GM12878 (cell line): Measurements from ENCODE around the gene MRPL55. TPM values are rescaled to one million over a fixed set of nuclear protein-coding genes. Genes with fewer than 3 reads are reported as not detected.
A peak's percentile ranks its signal among the peaks of the same experiment; 100 is the strongest.

Source experiments
- ATAC-seq: fragments of 200-7000 bp; cut with Tn5 transposase; 3 replicates; pipeline ENCODE4 v1.9.1; 2020; ENCODE audit warnings: mild to moderate bottlenecking, moderate library complexity
- BruUV-seq: library from RNA; stranded (reverse); fragments of 400-500 nt; replicated peaks from 2 replicates; lab custom pipeline; 2021; lab: Mats Ljungman, UMichigan
- CTCF ChIA-PET: fragments of 300-600 bp; sonication (Branson Sonifier 250); formaldehyde crosslinking; extraction: SDS; loops from one replicate; lab custom pipeline; 2021; ENCODE audit warnings: inconsistent platforms; lab: Yijun Ruan, JAX
- POLR2A ChIA-PET: fragments of 350-600 bp; formaldehyde crosslinking; extraction: SDS; loops from one replicate; lab custom pipeline; 2021; ENCODE audit warnings: inconsistent platforms; lab: Charles Lee
- RAD21 ChIA-PET: fragments of 300-600 bp; sonication (Branson Sonifier 250); formaldehyde crosslinking; loops from one replicate; lab custom pipeline; 2023; ENCODE audit warnings: antibody characterized with exemption; ENCODE audit not compliant: unreplicated experiment; lab: Charles Lee
- SMC1A ChIA-PET: fragments of 300-600 bp; sonication (Branson Sonifier 250); formaldehyde crosslinking; loops from one replicate; lab custom pipeline; 2023; ENCODE audit not compliant: unreplicated experiment, uncharacterized antibody; lab: Charles Lee
- DNase-seq: peaks from one replicate; pipeline ENCODE4 v3.0.0-alpha.2; 2011; ENCODE audit warnings: low read depth, low spot score
- FAIRE-seq: peaks from 3 replicates; lab custom pipeline; 2011; peaks lifted over from hg19 to GRCh38; lab: Jason Lieb, UNC
- H2AFZ ChIP-seq: 2 replicates; pipeline ENCODE4 v1.6.0; 2011; ENCODE audit warnings: low read depth, low read length, control low read depth; ENCODE audit not compliant: control insufficient read depth
- H3K27ac ChIP-seq: 2 replicates; pipeline ENCODE4 v1.5.1; 2011; ENCODE audit warnings: control low read depth; ENCODE audit not compliant: control insufficient read depth, insufficient read depth
- H3K27me3 ChIP-seq, 2 experiments: replicated peaks in 1 of 2; 2 replicates each; pipeline versions ENCODE4 v1.6.0 to v1.6.1; 2011; ENCODE audit warnings: low read length in 1 of 2; ENCODE audit not compliant: control insufficient read depth in 2 of 2, insufficient read depth in 2 of 2
- H3K36me3 ChIP-seq, 2 experiments: 2 replicates each; pipeline ENCODE4 v1.5.1; 2011; ENCODE audit warnings: low read length in 1 of 2; ENCODE audit not compliant: control insufficient read depth in 2 of 2, insufficient read depth in 2 of 2
- H3K4me1 ChIP-seq: 2 replicates; pipeline ENCODE4 v1.6.1; 2011; ENCODE audit warnings: mild to moderate bottlenecking, low read length, moderate library complexity, mixed read lengths; ENCODE audit not compliant: control insufficient read depth, insufficient read depth
- H3K4me2 ChIP-seq: 2 replicates; pipeline ENCODE4 v1.6.0; 2011; ENCODE audit warnings: control low read depth; ENCODE audit not compliant: control insufficient read depth, insufficient read depth
- H3K4me3 ChIP-seq: fragments of 200-600 bp; sonication (generic); 2 replicates; pipeline ENCODE4 v1.5.1; 2016
- H3K79me2 ChIP-seq: 2 replicates; pipeline ENCODE4 v1.6.0; 2011; ENCODE audit warnings: low read length; ENCODE audit not compliant: control insufficient read depth, insufficient read depth
- H3K9ac ChIP-seq: 2 replicates; pipeline ENCODE4 v1.8.0; 2011; ENCODE audit warnings: low read length, control low read depth, mixed read lengths; ENCODE audit not compliant: control insufficient read depth, insufficient read depth
- H3K9me3 ChIP-seq: replicated peaks from 3 replicates; pipeline ENCODE4 v1.5.1; 2011; ENCODE audit warnings: mild to moderate bottlenecking, low read length; ENCODE audit not compliant: control insufficient read depth, insufficient read depth
- H4K20me1 ChIP-seq: 2 replicates; pipeline ENCODE4 v1.6.0; 2011; ENCODE audit not compliant: control insufficient read depth, insufficient read depth
- HSF1 ChIP-seq: fragments of 150-350 bp; IDR thresholded peaks from 2 replicates; pipeline ENCODE4 v1.6.1; 2014; ENCODE audit warnings: mild to moderate bottlenecking, low read depth, low read length
- NBN ChIP-seq: fragments of 450-650 bp; IDR thresholded peaks from 2 replicates; pipeline ENCODE4 v1.6.1; 2016
- NFXL1 ChIP-seq: fragments of 450-650 bp; IDR thresholded peaks from 2 replicates; pipeline ENCODE4 v1.6.1; 2017; ENCODE audit warnings: antibody characterized with exemption, mild to moderate bottlenecking, borderline replicate concordance
- NRF1 ChIP-seq: conservative IDR thresholded peaks from 2 replicates; pipeline ENCODE4 v1.6.1; 2011; ENCODE audit warnings: mild to moderate bottlenecking, low read depth, low read length, improper control_type of control experiment
- POLR2A ChIP-seq: IDR thresholded peaks from 2 replicates; pipeline ENCODE4 v1.6.1; 2011; ENCODE audit warnings: low read depth, mild to moderate bottlenecking, low read length
- SMAD1 ChIP-seq: fragments of 450-650 bp; IDR thresholded peaks from 2 replicates; pipeline ENCODE4 v1.6.1; 2018; ENCODE audit warnings: mild to moderate bottlenecking, low read depth; ENCODE audit not compliant: partially characterized antibody
- SMAD5 ChIP-seq: IDR thresholded peaks from 2 replicates; pipeline ENCODE4 v1.6.1; 2016; ENCODE audit warnings: antibody characterized with exemption, low read depth
- ZNF274 ChIP-seq: IDR thresholded peaks from one replicate; pipeline ENCODE4 v1.8.0; 2011; ENCODE audit not compliant: insufficient read length, insufficient read depth
- WGBS: methylation state at CpG from one replicate; pipeline ENCODE4 v1.1.6; 2016; ENCODE audit warnings: low lambda C conversion rate; ENCODE audit not compliant: insufficient replicate concordance, insufficient coverage; ENCODE audit errors: missing lambda C conversion rate; 5-methylcytosine and 5-hydroxymethylcytosine counted together
- in situ Hi-C: fragments of 300-500 bp; cut with MboI; formaldehyde crosslinking; loops from 9 replicates; pipeline ENCODE4 v1.14.3; 2018; ENCODE audit warnings: mixed read lengths
- intact Hi-C: fragments of 100-400 bp; cut with micrococcal nuclease; formaldehyde crosslinking; loops from one replicate; pipeline ENCODE4 v1.14.2; 2022; ENCODE audit not compliant: unreplicated experiment
- polyA plus RNA-seq, 11 experiments: library from polyadenylated mRNA; depleted of rRNA in 4 of 11; unstranded in 6 of 11; stranded (reverse) in 5 of 11; fragments of >200 nt; fragmentation: Nextera tagmentation in 4 of 11; fragmentation: Illumina TruSeq in 1 of 11; extraction: Ambion mirVana in 4 of 11; extraction: Trizol in 1 of 11; gene quantifications; 1 replicate in 1 of 11; 2 replicates in 10 of 11; pipeline versions ENCODE4 v1.2.1 to v1.2.3, GENCODE V29; 2011 to 2016; ENCODE audit warnings: inconsistent platforms in 2 of 11, missing spikeins in 2 of 11, low read depth in 1 of 11
- total RNA-seq, 4 experiments: library from RNA; depleted of rRNA in 3 of 4; stranded (reverse); fragments of >200 nt in 3 of 4; fragmentation: Illumina TruSeq in 1 of 4; extraction: Trizol in 1 of 4; gene quantifications; 2 replicates each; pipeline versions ENCODE4 v1.2.1 to v1.2.3, GENCODE V29; 2013 to 2021

The MRPL55 gene
- total and polyA plus RNA-seq, 10 of the 15 experiments (the other 5 are each of a cell fraction or from before 2014, with no cell fraction given): 15.1 to 143 (median 55.8) TPM

- ChIA-PET POLR2A (no interaction called here), SMC1A (no interaction called here), CTCF (no interaction called here), RAD21 (no interaction called here)
- intact Hi-C loops (no loop called here), in situ Hi-C loops (no loop called here)
- FAIRE-seq (no peak), ATAC-seq (no peak), DNase-seq (no peak)
- TF ChIP-seq POLR2A (0 out of 2 replicates have a peak, but pooled peaks have one; percentile 15), HSF1 (no peak), SMAD5 (no peak), NRF1 (no peak), ZNF274 (no peak), SMAD1 (no peak), NFXL1 (no peak), NBN (no peak)
- peaks cover 3% of the 10 kb centered on the region; the same call in 1 of the 2 replicates for H4K20me1 ChIP-seq
- no peak overlapping the region for H3K9ac ChIP-seq
- 83% methylated on average over 18 of the region's 18 CpGs for WGBS
- H3K27me3 ChIP-seq: no peaks in the 10 kb centered on the region
- H3K4me1 ChIP-seq: no peaks in the 10 kb centered on the region
- H3K9me3 ChIP-seq: no peaks in the 10 kb centered on the region
- H3K36me3 ChIP-seq: peaks cover 0 to 17% of the 10 kb centered on the region in 2 experiments; a peak in 3 of 4 replicates
- H2AFZ ChIP-seq: no peak overlapping the region
- peaks cover 23% of the 10 kb centered on the region for H3K79me2 ChIP-seq
- H3K4me2 ChIP-seq: no peak overlapping the region
- no TSS peak for BruUV-seq
- no peak overlapping the region for H3K4me3 ChIP-seq
- H3K27ac ChIP-seq: no peak overlapping the region
These were observed 39.2 kb upstream of the MRPL55 start for GRCh38 chr1:228148196-228148861.
